T-helper 22 cell (primary cell): ENCODE measurements around the gene ADGB.

Experiments used
- DNase-seq: peaks from one replicate; pipeline ENCODE4 v3.0.0-alpha.2; 2020; ENCODE audit warnings: low read depth

Gene ADGB

DNA sequence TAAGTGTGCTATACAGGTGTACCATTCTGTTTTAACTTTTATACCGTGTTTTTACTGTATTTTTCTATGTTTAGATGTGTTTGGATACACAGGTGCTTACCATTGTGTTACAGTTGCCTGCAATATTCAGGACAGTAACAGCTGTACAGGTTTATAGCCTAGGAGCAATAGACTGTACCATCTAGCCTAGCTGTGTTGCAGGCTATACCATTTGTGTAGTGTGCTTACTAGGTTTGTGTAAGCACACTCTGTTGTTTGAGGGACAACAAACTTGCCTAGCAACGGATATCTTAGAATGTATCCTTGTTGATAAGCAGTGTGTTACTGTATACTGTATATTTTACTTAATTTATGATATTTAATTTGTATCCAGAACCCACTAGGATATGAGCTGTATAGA, 35.2 kb downstream of the ADGB start:
- no peak for DNase-seq

DNA sequence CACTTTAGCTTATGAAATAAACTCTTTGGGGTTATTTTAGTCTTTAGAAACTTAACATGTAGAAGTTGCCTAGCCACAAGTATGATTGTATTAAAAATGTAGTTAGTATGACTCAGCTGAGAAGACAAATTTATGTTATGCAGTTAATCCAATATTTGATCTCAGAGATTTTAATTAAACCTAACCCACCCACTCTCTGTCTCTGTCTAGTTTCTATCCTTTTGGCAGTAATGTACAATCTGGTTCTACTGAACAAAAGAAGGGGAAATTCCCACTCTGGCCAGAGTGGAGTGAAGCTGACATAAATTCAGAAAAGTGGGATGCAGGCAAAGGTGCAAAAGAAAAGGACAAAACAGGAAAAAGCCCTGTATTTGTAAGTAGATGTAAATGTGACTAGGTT, 36.4 kb downstream of the ADGB start:
- no peak for DNase-seq

DNA sequence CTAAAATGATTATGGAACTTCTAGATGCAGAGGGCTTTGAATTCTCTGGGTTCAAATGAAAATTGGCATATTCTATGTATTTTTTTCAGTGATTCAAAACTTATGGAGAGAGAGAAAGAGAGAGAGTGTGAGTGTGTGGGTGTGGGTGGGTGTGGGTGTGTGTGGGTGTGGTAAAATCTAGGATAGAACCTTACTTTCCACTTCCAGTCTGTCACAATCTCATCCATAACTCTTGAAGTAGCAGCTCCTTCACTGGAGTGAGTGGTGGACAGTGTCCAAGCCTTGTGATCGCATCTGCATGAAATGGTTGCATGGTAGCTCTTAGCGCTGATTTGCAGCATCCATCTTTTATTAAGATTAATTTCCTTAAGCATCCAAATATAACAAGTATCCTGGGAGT, 37.7 kb downstream of the ADGB start:
- no peak for DNase-seq

DNA sequence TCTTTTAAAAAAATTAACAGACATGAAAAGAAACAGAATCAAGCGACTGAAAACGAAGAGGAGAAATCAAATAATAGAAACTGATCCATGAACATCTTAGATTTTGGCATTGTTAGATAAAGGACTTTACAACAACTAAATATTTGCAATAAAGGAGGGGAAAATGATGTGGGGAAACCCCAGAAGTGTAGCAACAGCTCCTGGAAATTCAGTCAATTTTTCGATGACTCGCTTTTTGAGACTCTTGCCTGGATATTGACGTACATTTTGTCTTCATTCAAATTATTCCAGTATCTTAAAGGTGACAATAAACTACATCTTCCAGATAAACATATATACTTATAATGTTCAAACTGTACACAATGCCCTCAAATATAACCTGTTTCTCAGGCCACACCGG, 44.1 kb downstream of the ADGB start:
- DNase-seq: no peak

DNA sequence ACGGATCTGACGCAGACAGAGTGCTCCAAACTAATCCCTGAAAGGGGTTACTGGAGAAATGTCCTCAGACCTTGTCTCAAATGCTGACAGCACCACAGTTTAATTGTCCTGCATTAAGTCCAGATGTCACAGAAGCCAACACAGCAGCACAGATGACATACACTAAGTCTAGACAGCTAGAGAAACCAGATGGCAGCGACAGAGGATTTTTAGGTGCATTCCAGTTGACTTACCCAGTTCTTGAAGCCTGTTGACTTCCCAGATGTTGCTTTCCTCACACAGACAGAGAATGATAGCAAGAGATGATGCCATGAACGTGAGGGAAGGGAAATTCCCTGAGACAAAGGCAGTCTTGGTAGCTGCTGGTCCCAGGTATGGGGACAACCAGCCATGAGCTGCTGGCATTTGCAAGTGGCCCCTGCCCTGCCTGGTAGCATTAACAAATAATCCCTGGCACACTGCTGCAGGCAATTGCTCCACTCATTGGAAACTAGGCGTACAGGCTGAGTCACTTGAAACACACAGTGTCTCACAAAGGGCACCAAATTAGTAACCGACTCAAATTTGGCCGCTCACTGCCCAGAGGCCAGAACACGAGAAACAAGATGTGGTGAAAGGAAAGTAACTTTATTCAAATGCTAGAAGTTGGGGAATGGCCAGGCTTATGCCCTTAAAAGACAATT, 52.2 kb downstream of the ADGB start:
- DNase-seq: no peak

DNA sequence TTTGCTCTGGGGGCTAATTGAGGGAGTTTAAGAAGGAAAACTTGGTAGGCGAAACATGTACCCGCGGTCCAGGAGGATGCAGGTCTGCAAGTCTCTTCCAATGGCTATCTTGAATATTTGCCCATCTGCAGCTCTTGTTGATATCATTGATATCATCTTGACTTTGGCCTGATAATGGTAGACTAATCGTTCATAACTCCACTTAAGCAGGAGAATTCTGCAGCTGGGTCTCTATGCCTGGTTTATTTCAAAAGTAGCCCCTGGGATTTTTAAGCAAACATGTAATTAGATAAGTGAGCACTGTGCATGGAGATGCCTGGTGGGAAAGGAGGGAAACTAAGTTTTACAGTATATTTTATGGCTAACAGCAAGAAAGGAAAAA, 52.7 kb downstream of the ADGB start:
- DNase-seq: no peak

DNA sequence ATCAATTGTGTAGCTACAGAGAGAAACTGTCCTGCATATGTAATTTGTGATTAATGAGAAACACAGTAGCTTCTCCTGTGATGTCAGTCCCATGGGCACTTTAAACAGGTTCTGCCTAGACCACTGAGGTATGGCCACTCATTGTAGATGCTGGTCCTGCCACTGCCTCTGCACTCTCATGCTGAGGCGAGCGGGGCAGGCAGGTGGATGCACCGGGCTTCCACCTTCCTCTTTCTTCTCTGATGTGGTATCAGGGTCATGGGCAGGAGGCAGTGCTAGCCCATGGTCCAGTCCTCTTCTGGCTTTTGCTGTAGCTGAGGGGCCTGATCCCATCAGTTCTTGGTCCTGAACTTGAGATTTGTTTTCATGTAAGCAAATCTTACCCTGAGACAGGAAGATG, 58.7 kb downstream of the ADGB start:
- DNase-seq: no peak

DNA sequence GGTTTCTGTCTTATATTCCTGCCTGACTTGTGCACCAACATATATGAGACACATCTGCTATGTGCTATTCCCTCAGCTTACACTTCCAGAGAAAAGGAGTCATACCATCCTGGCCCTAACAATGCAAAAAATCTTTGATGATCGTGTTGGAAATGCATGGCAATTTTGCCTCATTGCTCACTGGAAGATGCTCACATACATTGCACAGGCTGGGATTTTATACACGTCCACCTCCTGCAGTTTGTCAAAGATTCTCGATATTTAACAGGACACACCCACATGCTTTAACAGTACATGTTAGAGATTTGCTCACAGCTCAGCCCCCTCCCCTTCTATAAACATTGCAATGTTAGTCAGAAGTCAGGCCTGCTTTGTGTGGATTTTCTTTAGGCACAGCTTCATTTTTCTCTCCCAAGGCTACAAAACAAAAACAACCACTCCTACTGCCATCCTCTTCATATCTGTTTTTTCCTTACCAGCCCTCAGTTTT, 66.1 kb downstream of the ADGB start:
- DNase-seq: no peak

DNA sequence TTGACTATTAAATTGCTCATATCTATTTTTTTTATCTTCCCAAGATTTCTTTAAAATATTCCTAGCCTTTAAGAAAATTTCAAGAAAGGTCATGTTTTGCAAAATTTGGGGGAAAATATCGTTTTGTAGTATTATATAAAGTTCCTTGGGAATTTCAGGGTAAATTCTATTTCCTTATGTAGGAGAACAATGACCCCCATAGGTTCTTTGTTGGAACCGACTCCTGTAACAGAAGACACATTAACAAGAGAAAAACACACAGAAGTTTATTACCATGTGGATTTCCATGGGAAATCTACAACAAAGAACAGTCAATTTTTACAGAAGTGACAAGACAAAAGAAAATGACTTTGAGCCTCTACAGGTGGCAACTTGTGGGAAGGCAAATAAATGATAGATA, 68.1 kb downstream of the ADGB start:
- DNase-seq: no peak

DNA sequence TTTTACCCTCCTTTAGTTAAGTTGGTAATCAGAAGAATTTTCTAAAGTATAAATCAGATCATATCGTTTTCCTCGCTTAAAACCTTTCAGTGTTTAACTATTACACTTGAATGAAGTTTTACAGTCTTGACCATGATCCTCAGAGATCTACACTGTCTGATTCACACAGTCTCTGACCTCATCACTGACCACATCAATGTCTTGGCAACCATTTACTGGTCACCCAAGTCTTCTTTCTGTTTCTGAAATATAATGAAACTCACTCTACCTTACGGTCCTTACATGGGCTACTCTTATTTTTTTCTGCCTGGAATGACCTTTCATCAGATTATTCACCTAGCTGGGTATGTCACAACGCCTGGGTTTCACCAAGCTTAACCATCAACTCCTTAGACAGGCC, 71.4 kb downstream of the ADGB start:
- no peak for DNase-seq

DNA sequence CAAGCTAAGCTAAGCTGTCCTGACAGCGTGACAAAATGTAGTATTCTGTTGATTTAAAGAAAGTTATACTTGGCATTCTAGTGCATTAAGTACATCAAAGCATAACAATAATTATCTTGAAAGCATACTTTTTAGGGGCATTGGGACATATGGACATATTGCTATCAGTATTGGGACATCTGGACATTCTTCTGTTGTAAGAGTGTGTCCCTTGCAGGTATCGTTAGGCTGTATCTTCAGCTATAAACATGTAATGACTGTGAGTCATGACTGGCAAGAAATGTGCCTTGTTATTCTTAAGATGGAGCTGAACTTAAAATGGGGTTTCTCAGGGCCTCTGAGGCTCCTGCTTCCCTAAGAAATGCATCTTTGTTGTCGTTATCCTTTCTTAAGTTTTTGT, 74.3 kb downstream of the ADGB start:
- no peak for DNase-seq

DNA sequence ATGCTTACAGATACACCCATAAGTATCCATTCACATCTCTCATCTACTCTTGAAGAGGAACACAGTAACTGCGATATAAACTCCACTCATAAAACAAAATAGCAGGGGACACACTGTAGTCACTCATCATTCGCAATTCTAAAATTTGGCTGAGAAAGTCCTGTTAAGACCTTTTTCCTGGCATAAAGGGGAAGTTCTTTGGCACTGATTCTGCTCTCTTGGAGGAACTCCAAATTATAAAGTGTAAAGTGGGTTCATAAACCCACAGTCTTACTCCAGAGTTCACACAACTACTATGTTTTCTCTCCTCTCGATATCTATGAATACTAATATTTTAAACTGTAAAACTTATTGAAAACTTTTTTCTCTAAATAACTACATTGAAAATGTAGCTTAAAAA, 80.6 kb downstream of the ADGB start:
- DNase-seq: no peak

DNA sequence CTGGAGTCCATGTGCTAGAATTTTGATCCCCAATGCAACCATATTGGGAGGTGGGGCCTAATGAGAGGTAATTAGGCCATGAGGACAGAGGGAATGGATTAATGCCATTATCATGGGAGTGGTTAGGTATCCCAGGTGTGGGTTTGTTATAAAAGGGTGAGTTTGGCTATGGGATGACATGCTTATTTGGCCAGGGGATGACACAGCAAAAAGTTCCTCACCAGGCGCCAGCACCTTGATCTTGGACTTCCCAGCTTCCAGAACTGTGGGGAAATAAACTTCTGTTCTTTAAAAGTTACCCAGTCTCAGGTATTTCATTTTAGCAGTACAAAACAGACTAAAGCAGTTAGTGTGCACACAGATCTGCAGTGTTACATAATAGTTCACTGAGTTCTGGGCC, 84.1 kb downstream of the ADGB start:
- no peak for DNase-seq

DNA sequence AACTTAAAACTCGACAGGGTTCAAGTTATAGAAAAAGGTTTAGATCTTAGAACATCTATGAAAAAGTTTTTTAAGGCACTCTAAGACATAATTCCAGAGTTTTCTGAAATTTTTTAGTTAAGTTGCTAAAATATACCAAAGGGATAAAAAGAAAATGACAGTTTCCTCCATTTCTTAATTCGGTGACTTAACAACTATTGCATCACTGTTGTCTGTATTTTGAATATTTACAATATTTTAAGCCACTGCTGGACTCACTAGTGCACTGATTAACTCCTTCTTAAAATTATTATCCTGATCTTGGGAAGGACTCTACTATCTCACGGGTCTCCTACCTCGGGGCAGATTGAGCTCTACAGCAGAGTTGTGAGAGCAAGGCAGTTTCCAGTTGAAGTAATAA, 91.0 kb downstream of the ADGB start:
- DNase-seq: no peak

DNA sequence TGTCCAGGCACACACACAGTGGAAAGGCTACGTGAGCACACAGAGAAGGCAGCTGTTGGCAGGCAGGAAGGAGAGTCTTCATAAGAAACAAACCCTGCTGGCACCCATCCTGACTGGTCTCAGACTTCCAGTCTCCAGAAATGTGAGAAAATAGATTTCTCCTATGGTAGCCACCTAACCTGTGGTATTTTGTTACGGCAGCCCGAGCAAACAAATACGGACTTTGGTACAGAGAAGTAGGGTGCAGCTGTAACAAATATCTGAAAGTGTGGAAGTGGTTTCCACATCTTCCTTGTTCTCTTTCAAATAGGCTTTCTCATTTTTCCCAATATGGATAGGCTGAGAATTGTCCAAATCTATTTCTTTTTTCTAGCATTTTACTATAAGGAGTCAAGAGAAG, 94.6 kb downstream of the ADGB start:
- no peak for DNase-seq

DNA sequence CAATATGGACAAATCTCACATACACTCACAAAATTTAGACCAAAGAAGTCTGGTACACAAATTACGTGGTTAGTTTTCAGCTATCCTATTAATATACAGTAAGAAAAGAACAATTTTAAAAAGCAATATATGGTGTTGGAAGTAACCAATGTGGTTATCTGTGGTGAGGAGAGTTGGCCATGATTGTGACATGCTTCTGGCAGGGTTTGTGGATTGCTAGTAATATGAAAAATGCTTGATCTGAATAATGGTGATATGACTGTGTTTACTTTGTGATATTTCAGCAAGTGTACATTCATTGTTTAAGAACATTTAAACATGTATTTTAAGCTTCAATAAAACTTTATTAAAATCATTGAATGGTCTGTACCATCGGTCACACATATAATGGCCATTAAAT, 99.1 kb downstream of the ADGB start:
- no peak for DNase-seq

DNA sequence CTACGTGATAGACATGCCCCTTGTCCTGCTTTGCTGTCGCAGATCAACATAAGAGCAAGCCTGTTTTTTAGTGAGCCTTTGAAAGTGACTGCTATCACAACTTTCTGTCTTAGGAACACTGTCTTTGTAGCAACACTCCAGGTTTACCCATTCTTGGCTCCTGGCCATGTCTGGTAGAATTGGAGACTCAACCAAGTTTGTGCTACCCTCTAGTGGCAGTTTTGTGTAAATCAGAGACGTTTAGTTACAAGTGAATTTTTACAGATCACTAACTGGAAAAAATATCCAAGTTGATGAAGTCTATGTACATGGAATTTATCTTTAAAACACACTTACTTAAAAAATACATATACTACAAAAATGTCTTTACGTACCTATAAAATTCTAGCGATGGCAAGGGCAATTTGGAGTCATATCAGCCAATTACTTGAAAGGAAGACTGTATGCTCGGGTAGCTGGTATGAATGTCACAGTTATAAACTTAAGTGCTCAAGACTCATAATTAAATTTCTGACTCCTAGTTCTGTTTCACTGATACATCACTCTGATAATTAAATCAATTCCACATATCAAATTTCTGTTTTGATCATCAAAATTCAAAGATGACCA, 101.4 kb downstream of the ADGB start:
- peak; percentile 0 for DNase-seq

DNA sequence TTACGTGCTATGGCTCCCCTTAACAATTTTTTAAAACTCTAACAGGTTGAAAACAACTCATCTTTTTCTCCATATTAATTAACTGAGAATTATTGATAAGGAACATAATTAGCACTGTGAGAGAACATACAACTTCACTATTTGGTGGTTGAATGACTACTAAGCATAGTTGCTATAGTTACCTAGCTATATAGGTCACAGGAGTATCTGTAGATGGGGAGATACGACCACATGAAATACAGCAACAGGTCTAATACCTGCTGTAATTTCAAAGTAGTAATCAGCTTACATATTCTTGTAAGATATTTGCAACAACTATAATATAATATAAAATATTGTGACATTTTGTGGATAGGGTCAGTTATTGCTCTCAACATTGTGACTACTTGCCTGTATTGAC, 102.9 kb downstream of the ADGB start:
- DNase-seq: no peak

DNA sequence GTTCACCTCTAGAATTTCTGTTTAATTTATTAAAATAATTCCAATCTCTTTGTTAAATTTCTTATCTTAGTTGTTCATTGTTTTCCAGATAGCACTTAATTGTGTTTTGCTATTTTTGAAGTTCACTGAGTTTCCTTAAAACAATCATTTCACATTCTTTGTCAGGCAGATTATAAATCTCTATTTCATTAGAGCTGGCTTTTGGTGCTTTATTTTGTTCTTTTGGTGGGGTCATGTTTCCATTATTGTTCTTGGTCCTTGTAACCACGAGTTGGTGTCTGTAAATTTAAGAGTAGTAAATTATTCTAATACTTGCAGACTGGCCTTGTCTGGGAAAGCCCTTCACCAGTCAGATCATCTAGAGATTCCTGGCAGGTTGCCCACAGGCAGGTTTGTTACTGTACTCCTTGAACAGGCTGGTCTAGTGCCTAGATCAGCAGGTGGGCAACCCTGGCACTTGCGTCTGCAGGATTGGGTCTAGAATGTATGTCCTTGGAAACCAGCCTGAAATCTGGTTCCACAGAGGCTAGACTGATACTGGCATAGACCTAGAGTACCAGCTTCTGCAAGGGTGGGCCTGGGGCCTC, 110.4 kb downstream of the ADGB start:
- no peak for DNase-seq

DNA sequence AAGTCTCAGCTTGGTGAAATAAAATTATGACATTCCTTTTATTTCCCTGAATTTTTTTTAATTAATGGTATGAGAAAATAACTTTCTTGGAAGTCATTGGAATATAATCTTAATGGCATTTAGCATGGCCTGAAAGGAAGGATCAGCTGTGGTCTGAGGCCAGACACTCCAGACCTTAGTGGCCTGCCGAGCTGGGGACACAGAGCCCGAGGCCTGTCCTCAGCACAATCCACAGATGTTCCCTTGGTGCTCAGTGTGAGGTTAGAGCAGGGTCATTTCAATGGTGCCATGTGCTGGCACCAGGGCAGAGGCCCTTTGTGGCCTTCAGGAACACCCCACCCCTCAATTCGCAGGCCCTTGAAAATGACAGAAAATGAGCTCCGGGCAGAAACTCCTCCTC, 120.6 kb downstream of the ADGB start:
- no peak for DNase-seq

DNA sequence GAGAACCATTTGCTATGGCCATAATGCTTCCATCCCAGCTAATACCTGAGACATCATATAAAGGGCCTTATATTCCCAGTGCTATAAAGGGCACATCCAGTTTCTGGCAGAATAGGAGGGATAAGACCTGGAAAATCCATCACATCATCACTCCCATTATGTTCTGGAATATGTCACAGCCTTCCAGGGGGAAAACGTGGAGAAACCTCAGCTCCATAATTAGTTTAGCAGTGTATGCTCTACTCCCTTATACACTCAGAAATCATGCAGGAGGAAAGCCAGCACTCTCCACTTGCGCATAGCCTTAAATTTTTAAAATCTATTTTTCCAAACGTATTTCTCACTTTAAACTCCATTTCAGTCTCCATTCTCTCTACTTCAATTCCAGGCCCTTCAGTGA, 140.9 kb downstream of the ADGB start:
- DNase-seq: no peak

DNA sequence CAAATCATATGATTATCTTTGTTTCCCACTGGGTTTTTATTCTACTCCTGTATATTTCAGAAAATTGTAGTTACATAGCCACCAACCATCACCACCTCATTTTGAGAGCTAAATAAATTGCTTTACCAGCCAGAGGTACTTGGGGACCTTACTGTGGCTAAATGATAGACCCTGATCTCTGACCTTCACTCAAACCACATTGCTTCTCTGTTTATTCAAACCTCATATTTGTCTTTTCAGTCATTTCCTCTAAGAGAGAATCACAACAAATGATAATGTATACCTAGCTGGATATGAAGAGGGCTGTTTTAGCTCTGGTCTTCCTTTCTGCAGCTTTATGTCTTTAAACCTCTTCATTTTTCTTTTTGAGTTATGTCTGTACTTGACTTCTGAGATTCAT, 142.8 kb downstream of the ADGB start:
- DNase-seq: no peak

DNA sequence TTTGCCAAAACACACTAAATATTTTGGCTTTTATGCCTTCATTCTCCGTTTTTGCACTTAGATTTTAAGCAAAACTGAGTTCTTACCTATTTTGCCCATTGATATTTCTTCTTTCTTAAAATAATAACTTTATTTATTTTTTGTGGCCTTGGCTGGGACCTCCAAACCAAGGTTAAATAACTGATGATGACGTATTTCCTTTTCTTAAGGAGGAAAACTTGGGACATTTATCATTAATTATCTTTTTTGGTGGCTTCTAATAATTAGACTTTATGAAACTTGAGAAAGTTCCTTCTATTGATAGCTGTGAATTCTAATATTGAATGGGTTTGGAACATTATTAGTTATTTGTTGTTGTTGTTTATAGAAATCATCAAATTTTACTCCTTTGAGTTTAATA, 154.5 kb downstream of the ADGB start:
- DNase-seq: no peak

DNA sequence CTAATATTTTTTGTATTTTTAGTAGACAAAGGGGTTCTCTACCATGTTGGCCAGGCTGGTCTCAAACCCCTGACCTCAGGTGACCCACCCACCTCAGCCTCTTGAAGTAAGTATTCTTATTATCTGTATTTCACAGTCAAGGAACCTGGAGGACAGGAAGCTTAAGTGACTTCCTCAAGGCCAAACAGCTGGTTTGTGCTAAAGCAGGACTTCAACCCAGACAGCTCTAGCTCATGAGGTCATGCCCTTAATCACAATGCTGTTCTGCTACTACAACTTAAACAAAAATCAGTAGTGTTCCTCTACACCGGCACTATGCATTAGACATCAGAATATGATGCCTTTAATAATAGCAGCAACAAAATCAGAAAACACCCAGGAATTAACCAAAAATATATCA, 168.9 kb downstream of the ADGB start:
- DNase-seq: no peak
